Measurements from ENCODE around the gene CILP2.

GRCh38 chr19:19530423-19530804 is 7.7 kb upstream of the CILP2 start:
- TF ChIP-seq, protein P1, sequence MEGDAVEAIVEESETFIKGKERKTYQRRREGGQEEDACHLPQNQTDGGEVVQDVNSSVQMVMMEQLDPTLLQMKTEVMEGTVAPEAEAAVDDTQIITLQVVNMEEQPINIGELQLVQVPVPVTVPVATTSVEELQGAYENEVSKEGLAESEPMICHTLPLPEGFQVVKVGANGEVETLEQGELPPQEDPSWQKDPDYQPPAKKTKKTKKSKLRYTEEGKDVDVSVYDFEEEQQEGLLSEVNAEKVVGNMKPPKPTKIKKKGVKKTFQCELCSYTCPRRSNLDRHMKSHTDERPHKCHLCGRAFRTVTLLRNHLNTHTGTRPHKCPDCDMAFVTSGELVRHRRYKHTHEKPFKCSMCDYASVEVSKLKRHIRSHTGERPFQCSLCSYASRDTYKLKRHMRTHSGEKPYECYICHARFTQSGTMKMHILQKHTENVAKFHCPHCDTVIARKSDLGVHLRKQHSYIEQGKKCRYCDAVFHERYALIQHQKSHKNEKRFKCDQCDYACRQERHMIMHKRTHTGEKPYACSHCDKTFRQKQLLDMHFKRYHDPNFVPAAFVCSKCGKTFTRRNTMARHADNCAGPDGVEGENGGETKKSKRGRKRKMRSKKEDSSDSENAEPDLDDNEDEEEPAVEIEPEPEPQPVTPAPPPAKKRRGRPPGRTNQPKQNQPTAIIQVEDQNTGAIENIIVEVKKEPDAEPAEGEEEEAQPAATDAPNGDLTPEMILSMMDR (IDR thresholded peaks at IDR 0.05): no peak
- TF ChIP-seq POLR2A (IDR thresholded peaks at IDR 0.05): no peak

All from body of pancreas (tissue), 4 donors.